Stimulated activated CD4-positive, alpha-beta T cell treated with anti-CD3 and anti-CD28 coated beads, Interleukin-2, amount 100 ng/mL, for 24 hours (primary cell): ENCODE data around the gene CAMTA1.

Experiments
- DNase-seq, 2 donors: peaks; one replicate each; pipeline ENCODE4 v3.0.0-alpha.2; 2020

The CAMTA1 gene

DNA sequence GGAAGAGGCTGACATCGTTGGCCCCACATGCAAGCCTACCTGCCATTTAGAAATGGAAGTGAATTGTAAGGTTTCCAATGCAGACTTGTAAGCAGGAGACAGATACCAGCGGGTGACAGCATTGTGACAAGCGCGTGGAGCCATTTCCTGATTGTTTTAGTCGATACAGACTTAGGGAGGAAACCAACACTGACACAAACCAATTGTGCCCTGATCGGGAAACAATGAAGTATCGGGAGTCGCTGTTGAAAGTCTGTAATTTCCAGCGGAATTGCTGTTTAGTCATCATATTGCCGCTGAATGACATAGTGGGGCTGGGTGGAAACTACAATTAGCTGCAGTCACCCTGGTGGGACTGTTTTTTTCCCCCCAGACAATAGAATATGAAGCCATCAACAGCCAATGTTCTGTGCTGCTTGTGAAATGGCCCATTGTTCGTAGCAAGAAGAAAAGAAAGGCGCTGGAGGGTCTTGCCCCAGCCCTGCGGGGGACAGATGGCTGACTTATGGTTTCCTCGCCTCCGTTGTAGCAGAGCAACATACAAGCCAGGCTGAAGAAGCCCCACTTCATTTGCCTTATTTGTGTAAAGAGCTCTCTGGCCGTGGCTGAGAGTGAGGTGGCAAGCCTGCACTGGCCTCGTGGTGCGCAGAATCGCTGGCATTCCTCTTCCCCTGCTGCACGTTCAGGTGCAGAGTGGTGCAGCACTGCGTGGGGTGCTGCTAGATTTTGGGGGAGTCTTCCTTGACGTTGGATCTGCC, 462.7 kb downstream of the CAMTA1 start:
- DNase-seq, result no peak

DNA sequence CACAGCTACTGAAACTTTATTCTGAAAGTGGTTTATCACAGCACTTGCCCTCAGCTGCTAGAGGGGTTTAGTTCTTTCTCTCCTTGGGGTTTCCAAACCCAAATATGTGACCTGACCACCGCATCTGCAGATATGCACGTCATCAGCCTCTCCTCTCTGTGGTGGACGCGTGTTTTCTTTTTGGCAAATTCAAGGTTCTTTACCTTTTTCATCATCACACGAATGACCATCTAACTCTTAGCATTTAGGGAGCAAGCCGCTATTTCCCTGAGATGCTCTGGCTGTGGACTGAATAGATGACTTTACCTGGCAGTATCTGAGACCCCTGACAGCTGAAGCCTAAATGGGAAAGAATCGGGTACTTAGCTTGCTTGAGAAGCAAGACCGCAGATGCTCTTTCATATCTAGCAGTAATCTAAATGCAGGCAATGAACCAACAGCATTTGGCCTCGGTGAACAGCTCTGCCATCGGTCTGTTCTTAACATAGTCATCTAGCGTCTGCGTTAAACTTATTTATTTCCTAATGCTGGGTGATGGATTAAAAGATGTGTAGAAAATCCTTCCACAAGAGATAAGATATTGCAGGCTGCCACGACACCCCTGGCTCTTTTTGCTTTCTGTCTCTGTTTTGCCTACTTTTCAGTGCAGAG, 463.4 kb downstream of the CAMTA1 start:
- DNase-seq, result no peak

DNA sequence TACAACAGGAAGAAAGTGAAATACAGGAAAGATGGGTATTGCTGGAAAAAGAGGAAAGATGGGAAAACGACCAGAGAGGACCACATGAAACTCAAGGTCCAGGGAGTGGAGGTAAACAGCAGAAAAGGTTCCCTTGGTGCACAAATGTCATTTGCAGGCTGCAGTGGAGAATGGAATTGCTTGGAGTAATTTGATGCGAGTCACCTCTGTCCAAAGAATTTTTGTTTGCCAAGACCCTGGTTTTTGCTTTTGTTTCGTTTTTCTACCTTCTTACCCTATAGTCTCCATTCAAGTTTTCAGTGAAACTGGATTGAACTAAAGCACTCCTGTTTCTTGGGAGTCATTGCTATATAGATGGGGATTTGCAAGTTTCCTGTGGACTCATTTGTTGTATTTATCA, 464.3 kb downstream of the CAMTA1 start:
- DNase-seq, result no peak

DNA sequence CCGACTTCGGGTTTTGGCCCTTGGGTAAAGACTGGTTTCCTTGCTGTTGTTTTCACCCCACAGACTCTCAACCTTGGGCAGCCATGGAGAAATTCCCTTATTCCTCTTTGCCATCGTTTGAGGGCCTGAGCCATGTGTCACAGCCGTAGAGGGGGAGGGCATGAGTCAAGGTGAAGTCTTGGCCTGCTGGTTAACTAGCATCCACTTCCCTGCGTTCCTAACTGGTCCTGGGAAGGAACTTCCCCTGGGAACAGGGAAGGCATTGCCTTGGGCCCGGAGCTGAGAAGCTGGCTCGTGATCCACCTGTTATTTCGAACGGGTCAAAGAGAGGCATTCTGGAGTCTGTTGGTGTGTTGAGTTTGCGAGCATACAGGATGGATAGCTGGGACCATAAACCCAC, 464.9 kb downstream of the CAMTA1 start:
- no peak for DNase-seq

- no peak for DNase-seq
Measured at GRCh38 chr1:7250597-7251453, 465.6 kb downstream of the CAMTA1 start.

GRCh38 chr1:7251454-7251800, 466.2 kb downstream of the CAMTA1 start:
- no peak for DNase-seq

GRCh38 chr1:7252411-7253117, 467.3 kb downstream of the CAMTA1 start:
- DNase-seq, result no peak

DNA sequence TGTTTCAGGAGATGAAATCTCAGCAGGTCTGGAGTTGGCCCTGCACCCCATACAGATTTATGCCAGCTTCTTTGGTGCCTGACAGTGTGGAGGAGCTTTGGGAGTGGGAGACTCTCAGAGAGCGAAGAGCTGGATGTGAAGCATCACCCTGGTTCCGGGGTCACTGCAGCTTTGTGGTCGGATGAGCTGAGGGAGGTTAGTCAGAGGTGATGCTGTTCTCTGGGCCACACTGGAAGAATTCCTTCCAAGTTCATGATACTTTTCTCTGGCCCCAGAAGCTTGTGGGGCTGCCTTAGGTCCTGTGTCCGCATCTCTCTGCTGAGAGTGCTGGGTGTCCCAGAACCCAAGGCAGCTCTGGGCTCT, 467.8 kb downstream of the CAMTA1 start:
- no peak for DNase-seq

DNA sequence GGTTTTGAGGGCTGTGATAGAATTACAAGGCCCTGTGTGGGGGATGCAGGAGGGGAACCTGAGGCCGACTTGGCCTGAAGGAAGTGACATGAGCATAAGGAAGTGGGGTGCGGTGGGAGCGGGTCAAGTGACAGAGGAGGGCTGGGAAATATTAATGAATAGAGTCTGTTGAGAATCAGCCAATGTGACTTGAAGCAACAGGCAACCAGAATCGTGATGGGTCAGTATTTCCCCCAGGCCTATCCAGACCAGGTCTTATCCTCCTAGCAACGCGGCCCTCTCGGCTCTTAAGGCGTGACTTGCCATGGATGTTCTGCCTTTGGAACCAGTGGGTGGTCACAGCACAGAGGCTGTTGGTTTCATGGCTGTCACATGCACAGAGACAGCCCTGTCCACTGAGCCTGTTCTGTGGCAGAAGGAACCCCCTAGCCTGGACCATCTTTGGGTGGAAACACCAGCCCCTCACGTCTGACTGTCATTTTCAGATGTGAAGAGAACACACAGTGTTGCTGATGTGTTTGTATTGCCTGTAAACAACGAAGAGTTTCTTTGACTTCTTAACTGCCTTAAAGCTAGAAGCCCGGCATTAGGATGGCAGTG, 468.8 kb downstream of the CAMTA1 start:
- DNase-seq, result no peak

GRCh38 chr1:7255303-7256058, 470.2 kb downstream of the CAMTA1 start:
- DNase-seq, result no peak

GRCh38 chr1:7256526-7256925, 471.3 kb downstream of the CAMTA1 start:
- DNase-seq, result no peak

DNA sequence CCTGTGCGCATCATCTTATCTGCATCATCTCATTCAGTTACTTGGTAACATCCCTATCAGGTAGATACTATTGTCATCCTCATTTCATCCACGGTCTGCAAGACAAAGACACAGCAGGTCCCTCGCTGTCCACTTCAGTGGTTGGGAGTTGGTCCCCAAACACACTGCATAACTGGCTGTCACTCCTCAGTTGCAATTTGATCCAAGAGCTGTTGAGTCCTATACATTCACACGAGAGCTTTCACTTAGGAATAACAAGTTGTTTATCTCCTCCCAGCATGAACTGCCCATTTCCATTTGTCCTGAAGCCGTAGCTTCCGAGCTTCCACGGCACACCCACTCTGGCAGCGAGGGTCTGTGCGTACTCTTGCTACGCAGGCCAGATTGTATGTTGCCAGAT, 472.0 kb downstream of the CAMTA1 start:
- no peak for DNase-seq

DNA sequence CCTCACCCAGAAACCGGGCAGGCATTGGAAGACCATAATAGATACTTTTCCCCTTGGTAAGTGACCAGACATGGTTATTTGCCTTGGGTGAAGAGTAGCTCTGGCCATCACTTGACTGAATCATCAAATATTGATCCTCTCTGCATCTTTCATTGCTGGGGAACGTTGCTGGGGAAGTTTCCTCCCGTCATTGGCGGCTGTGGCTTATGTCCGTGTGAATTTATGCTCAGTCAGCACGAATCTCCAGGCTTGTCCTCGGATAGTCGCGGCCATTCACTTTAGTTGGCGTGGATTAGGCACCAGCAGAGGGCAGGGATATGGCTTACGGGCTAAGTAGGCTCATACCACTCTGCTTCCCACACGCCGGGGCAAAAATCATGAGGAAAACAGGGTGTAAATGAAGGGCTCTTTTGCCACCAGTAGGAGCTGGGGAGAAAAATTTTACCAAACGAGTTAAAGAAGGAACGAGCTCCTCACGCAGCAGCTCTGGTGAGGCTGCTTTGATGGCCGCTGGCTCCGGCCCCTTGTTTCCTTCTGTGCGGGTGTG, 473.4 kb downstream of the CAMTA1 start:
- no peak for DNase-seq

- DNase-seq, result no peak
Measured at GRCh38 chr1:7259955-7260354, 474.7 kb downstream of the CAMTA1 start.

GRCh38 chr1:7261490-7261889, 476.2 kb downstream of the CAMTA1 start:
- DNase-seq, result no peak

DNA sequence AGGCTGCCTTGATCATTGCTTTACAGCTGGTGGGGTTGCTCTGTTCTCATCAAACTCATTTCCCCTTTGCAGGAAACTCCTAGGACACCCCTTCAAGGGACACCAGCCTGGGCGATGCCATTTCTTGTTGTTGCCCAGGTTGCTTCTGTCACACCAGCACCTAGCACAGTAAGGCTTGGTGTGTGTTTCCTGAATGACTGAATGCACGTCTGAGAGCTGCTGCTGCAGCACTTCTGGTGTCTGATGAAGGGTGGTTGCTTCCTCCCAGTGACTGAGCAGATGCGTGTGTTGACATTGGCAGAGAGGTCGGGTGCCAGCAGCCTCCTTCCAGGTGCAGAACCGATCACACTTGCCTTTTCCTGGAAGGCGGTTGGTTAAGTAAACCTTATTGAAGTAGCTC, 477.4 kb downstream of the CAMTA1 start:
- no peak for DNase-seq

DNA sequence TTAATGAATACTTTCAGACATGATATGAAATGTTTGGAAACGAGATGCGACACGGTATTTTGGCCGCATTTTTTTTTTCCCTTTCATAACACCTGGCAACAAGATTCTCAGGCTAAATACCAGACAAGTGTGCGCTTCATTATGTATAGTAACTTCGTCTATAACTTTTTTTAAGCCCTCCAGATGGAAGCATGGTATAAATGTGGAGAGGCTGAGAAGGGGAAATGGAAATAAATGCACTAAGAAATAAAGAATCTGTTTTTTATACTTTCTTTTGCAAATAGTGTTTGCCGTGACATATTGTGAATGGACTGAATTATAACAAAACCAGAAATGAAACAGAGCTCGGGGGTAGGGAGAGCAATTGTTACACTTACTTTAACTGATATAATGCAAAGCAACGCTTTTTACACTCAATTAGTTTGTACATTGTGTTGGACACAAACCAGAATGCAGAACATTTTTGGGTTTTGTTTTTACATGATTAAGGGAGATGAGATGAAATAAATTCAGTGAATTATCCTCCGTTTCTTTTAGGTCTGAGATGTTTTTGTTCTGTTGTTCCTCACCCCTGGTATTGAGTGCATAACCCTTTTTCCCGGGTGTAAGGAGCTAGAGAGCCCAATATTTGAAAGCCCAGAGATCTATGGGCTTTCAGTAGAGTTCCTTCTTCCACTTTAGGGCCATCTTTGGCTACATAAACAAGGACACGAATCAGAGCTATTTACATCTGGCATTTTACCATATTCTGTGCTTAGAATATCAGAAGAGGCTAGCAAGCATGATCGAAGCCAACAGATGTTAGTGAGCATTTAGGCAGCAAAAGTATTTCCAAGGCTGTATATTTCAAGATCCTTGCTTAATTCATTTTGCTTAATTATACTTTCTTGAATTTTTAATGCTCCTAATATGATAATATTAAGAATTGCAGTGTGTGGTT, 478.0 kb downstream of the CAMTA1 start:
- DNase-seq, result no peak

- DNase-seq, result no peak
Measured at GRCh38 chr1:7264101-7264500, 478.8 kb downstream of the CAMTA1 start.

GRCh38 chr1:7265771-7266371, 480.6 kb downstream of the CAMTA1 start:
- DNase-seq, result no peak

DNA sequence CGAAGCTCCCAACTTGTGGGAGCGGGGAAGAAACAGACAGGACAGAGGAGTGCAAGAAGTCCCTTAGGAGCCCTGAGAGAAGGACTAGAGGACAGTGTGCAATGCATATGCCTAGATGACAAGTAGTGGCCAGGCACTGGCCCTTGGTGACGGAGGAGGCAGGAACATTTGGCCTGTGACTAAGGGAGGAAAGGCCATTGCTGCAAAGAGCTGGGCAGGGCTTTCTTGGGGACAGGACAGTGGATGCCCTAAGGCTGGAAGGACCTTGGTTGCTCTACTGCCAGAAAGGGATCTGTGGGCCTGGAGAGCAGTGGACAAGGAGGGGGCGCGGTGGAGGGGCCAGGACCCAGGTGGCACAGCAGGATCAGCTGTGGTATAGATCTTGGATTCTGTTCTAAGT, 481.3 kb downstream of the CAMTA1 start:
- DNase-seq, result no peak
